ENCODE results near the gene PPP4R4.

Gene PPP4R4

GRCh38 chr14:94298130-94298529, 124.0 kb downstream of the PPP4R4 start:
- Histone ChIP-seq H3K4me2 (ENCODE audit: low read length) (no peak overlapping the region), H3K9ac (ENCODE audit: low read length) (no peak overlapping the region), H3F3A (ENCODE audit: insufficient read depth, low read length) (no peaks in the 10 kb centered on the region), H3K4me3 (ENCODE audit: low read depth, low read length, poor library complexity, severe bottlenecking) (no peak overlapping the region), H3K79me2 (ENCODE audit: insufficient read depth, low read length) (no peaks in the 10 kb centered on the region), H3K27ac (ENCODE audit: low read depth, low read length, poor library complexity, severe bottlenecking) (no peak overlapping the region), H3K4me1 (ENCODE audit: insufficient read depth, low read length, severe bottlenecking) (peaks cover 4% of the 10 kb centered on the region), H3K9me2 (ENCODE audit: low read depth, low read length) (no peaks in the 10 kb centered on the region), H2AFZ (ENCODE audit: low read length) (no peak overlapping the region), H3K9me3 (ENCODE audit: low read length) (no peaks in the 10 kb centered on the region), H3K36me3 (ENCODE audit: insufficient read depth, low read length) (no peaks in the 10 kb centered on the region), H4K20me1 (ENCODE audit: insufficient read depth, low read length) (no peaks in the 10 kb centered on the region), H3K27me3 (ENCODE audit: insufficient read depth, low read length) (no peaks in the 10 kb centered on the region; the same call in 1 of the 2 replicates)
- no peak for TF ChIP-seq EZH2 (IDR thresholded peaks at IDR 0.05; ENCODE audit: borderline replicate concordance, low read length)

- Histone ChIP-seq H3K9me2 (ENCODE audit: low read depth, low read length) (no peaks in the 10 kb centered on the region), H3K9me3 (ENCODE audit: low read length) (no peaks in the 10 kb centered on the region), H3F3A (ENCODE audit: insufficient read depth, low read length) (no peaks in the 10 kb centered on the region), H3K79me2 (ENCODE audit: insufficient read depth, low read length) (no peaks in the 10 kb centered on the region), H3K36me3 (ENCODE audit: insufficient read depth, low read length) (no peaks in the 10 kb centered on the region), H3K9ac (ENCODE audit: low read length) (no peak overlapping the region), H3K27me3 (ENCODE audit: insufficient read depth, low read length) (no peaks in the 10 kb centered on the region), H2AFZ (ENCODE audit: low read length) (no peak overlapping the region), H3K27ac (ENCODE audit: low read depth, low read length, poor library complexity, severe bottlenecking) (no peak overlapping the region), H3K4me2 (ENCODE audit: low read length) (no peak overlapping the region), H4K20me1 (ENCODE audit: insufficient read depth, low read length) (no peaks in the 10 kb centered on the region), H3K4me3 (ENCODE audit: low read depth, low read length, poor library complexity, severe bottlenecking) (no peak overlapping the region), H3K4me1 (ENCODE audit: insufficient read depth, low read length, severe bottlenecking) (peaks cover 4% of the 10 kb centered on the region)
- TF ChIP-seq EZH2 (IDR thresholded peaks at IDR 0.05; ENCODE audit: borderline replicate concordance, low read length) (no peak), CTCF (IDR thresholded peaks at IDR 0.05; ENCODE audit: low read length) (no peak)
Measured at GRCh38 chr14:94303111-94303510, 129.0 kb downstream of the PPP4R4 start.

- Histone ChIP-seq H3K9me2 (ENCODE audit: low read depth, low read length) (no peaks in the 10 kb centered on the region), H3K4me3 (ENCODE audit: low read depth, low read length, poor library complexity, severe bottlenecking) (no peak overlapping the region), H3K4me1 (ENCODE audit: insufficient read depth, low read length, severe bottlenecking) (peaks cover 4% of the 10 kb centered on the region), H3K79me2 (ENCODE audit: insufficient read depth, low read length) (no peaks in the 10 kb centered on the region), H3K27me3 (ENCODE audit: insufficient read depth, low read length) (no peaks in the 10 kb centered on the region), H3K27ac (ENCODE audit: low read depth, low read length, poor library complexity, severe bottlenecking) (no peak overlapping the region), H3F3A (ENCODE audit: insufficient read depth, low read length) (no peaks in the 10 kb centered on the region), H3K9ac (ENCODE audit: low read length) (no peak overlapping the region), H3K4me2 (ENCODE audit: low read length) (no peak overlapping the region), H3K9me3 (ENCODE audit: low read length) (no peaks in the 10 kb centered on the region), H3K36me3 (ENCODE audit: insufficient read depth, low read length) (no peaks in the 10 kb centered on the region), H4K20me1 (ENCODE audit: insufficient read depth, low read length) (no peaks in the 10 kb centered on the region), H2AFZ (ENCODE audit: low read length) (no peak overlapping the region)
- no peak for TF ChIP-seq CTCF (IDR thresholded peaks at IDR 0.05; ENCODE audit: low read length)
- TF ChIP-seq EZH2 (IDR thresholded peaks at IDR 0.05; ENCODE audit: borderline replicate concordance, low read length), result no peak
Measured at GRCh38 chr14:94304243-94304642, 130.1 kb downstream of the PPP4R4 start.

GRCh38 chr14:94305620-94306019, 131.5 kb downstream of the PPP4R4 start:
- Histone ChIP-seq H3K4me3 (ENCODE audit: low read depth, low read length, poor library complexity, severe bottlenecking) (no peak overlapping the region), H2AFZ (ENCODE audit: low read length) (no peak overlapping the region)

More at GRCh38 chr14:94305620-94306019, 131.5 kb downstream of the PPP4R4 start:
- H3K9me3 ChIP-seq (ENCODE audit: low read length), result no peaks in the 10 kb centered on the region
- H3K27ac ChIP-seq (ENCODE audit: low read depth, low read length, poor library complexity, severe bottlenecking), result no peak overlapping the region
- H3K27me3 ChIP-seq (ENCODE audit: insufficient read depth, low read length), result no peaks in the 10 kb centered on the region
- H3K4me2 ChIP-seq (ENCODE audit: low read length), result no peak overlapping the region
- no peaks in the 10 kb centered on the region for H3K79me2 ChIP-seq (ENCODE audit: insufficient read depth, low read length)
- no peak overlapping the region for H3K9ac ChIP-seq (ENCODE audit: low read length)
- no peaks in the 10 kb centered on the region for H3F3A ChIP-seq (ENCODE audit: insufficient read depth, low read length)
- peaks cover 3% of the 10 kb centered on the region for H3K4me1 ChIP-seq (ENCODE audit: insufficient read depth, low read length, severe bottlenecking)
- H4K20me1 ChIP-seq (ENCODE audit: insufficient read depth, low read length), result no peaks in the 10 kb centered on the region
- no peaks in the 10 kb centered on the region for H3K9me2 ChIP-seq (ENCODE audit: low read depth, low read length)
- H3K36me3 ChIP-seq (ENCODE audit: insufficient read depth, low read length), result no peaks in the 10 kb centered on the region
- no peak for TF ChIP-seq CTCF (IDR thresholded peaks at IDR 0.05; ENCODE audit: low read length)
- no peak for TF ChIP-seq EZH2 (IDR thresholded peaks at IDR 0.05; ENCODE audit: borderline replicate concordance, low read length)

Measured in OCI-LY1 (cell line).